Liver (tissue), 9 donors: ENCODE results near the gene PEX1. TPM values are rescaled to one million over a fixed set of nuclear protein-coding genes. Genes with fewer than 3 reads are reported as not detected.

Experiments
- DNase-seq: peaks from one replicate; pipeline ENCODE4 v3.0.0-alpha.2; 2017; ENCODE audit warnings: low spot score
- H3K27ac ChIP-seq, 2 donors: one replicate each; pipeline ENCODE4 v1.7.0; 2013; ENCODE audit warnings: inconsistent platforms in 2 of 2, low read length in 2 of 2, control low read depth in 1 of 2, low read depth in 1 of 2, mild to moderate bottlenecking in 1 of 2
- H3K27me3 ChIP-seq, 4 donors: one replicate each; pipeline versions ENCODE4 v1.6.1 to v1.7.0; 2013; ENCODE audit warnings: low read length in 3 of 4, inconsistent platforms in 1 of 4, mild to moderate bottlenecking in 1 of 4, moderate library complexity in 1 of 4; ENCODE audit not compliant: control insufficient read depth in 4 of 4, insufficient read depth in 4 of 4
- H3K36me3 ChIP-seq, 4 donors: one replicate each; pipeline versions ENCODE4 v1.6.1 to v1.7.0; 2013; ENCODE audit warnings: low read length in 3 of 4, mild to moderate bottlenecking in 3 of 4, low read depth in 1 of 4, moderate library complexity in 1 of 4; ENCODE audit not compliant: control insufficient read depth in 4 of 4, insufficient read depth in 3 of 4
- H3K4me1 ChIP-seq, 4 donors: one replicate each; pipeline versions ENCODE4 v1.6.1 to v1.7.0; 2013; ENCODE audit warnings: low read length in 3 of 4, mild to moderate bottlenecking in 3 of 4, moderate library complexity in 1 of 4; ENCODE audit not compliant: control insufficient read depth in 4 of 4, insufficient read depth in 4 of 4
- H3K4me3 ChIP-seq, 3 donors: one replicate each; pipeline versions ENCODE4 v1.6.1 to v1.7.0; 2013; ENCODE audit warnings: low read length in 3 of 3, control low read depth in 1 of 3, low read depth in 1 of 3, mild to moderate bottlenecking in 1 of 3
- H3K9ac ChIP-seq, 2 donors: one replicate each; pipeline ENCODE4 v1.7.0; 2013; ENCODE audit warnings: low read length in 2 of 2, mild to moderate bottlenecking in 2 of 2, moderate library complexity in 2 of 2, control low read depth in 1 of 2, low read depth in 1 of 2
- H3K9me3 ChIP-seq, 4 donors: one replicate each; pipeline versions ENCODE4 v1.6.1 to v1.7.0; 2013; ENCODE audit warnings: low read length in 3 of 4; ENCODE audit not compliant: control insufficient read depth in 4 of 4
- EGR1 ChIP-seq, 2 donors: IDR thresholded peaks; 2 replicates each; pipeline ENCODE4 v1.6.1; 2016 to 2018; ENCODE audit warnings: antibody characterized with exemption in 2 of 2, low read depth in 2 of 2
- FOXA1 ChIP-seq: IDR thresholded peaks from 2 replicates; pipeline ENCODE4 v1.6.1; 2016; ENCODE audit warnings: antibody characterized with exemption
- FOXA2 ChIP-seq: IDR thresholded peaks from 2 replicates; pipeline ENCODE4 v1.6.1; 2016; ENCODE audit warnings: antibody characterized with exemption
- GABPA ChIP-seq, 2 donors: IDR thresholded peaks in 1 of 2; conservative IDR thresholded peaks in 1 of 2; 2 replicates each; pipeline ENCODE4 v1.6.1; 2016; ENCODE audit warnings: antibody characterized with exemption in 2 of 2, mild to moderate bottlenecking in 1 of 2, moderate library complexity in 1 of 2
- HNF4A ChIP-seq, 2 donors: conservative IDR thresholded peaks; 2 replicates each; pipeline ENCODE4 v1.6.1; 2016; ENCODE audit warnings: antibody characterized with exemption in 2 of 2, mild to moderate bottlenecking in 2 of 2
- HNF4G ChIP-seq: IDR thresholded peaks from 2 replicates; pipeline ENCODE4 v1.6.1; 2016; ENCODE audit warnings: antibody characterized with exemption
- JUND ChIP-seq, 2 donors: IDR thresholded peaks; 2 replicates each; pipeline ENCODE4 v1.6.1; 2016; ENCODE audit warnings: antibody characterized with exemption in 2 of 2
- NR2F2 ChIP-seq: IDR thresholded peaks from 2 replicates; pipeline ENCODE4 v1.6.1; 2016; ENCODE audit warnings: antibody characterized with exemption
- RAD21 ChIP-seq, 2 donors: IDR thresholded peaks; 2 replicates each; pipeline ENCODE4 v1.6.1; 2016; ENCODE audit warnings: antibody characterized with exemption in 2 of 2, mild to moderate bottlenecking in 2 of 2
- RXRA ChIP-seq, 2 donors: IDR thresholded peaks; 2 replicates each; pipeline ENCODE4 v1.6.1; 2017 to 2018; ENCODE audit warnings: antibody characterized with exemption in 2 of 2, mild to moderate bottlenecking in 1 of 2
- SP1 ChIP-seq: IDR thresholded peaks from 2 replicates; pipeline ENCODE4 v1.6.1; 2018; ENCODE audit warnings: antibody characterized with exemption, mild to moderate bottlenecking
- TAF1 ChIP-seq: conservative IDR thresholded peaks from 2 replicates; pipeline ENCODE4 v1.6.1; 2016; ENCODE audit warnings: antibody characterized with exemption, mild to moderate bottlenecking
- YY1 ChIP-seq: IDR thresholded peaks from 2 replicates; pipeline ENCODE4 v1.6.1; 2016; ENCODE audit warnings: antibody characterized with exemption, mild to moderate bottlenecking
- WGBS: extraction: QIAGEN DNeasy Blood & Tissue Kit; methylation state at CpG from one replicate; pipeline ENCODE4 v1.1.7; 2013; 5-methylcytosine and 5-hydroxymethylcytosine counted together
- polyA plus RNA-seq, 2 donors: library from polyadenylated mRNA; stranded (reverse) in 1 of 2; unstranded in 1 of 2; fragments of 200-250 nt in 1 of 2; fragments of >200 nt in 1 of 2; fragmentation: Nextera tagmentation in 1 of 2; extraction: Ambion mirVana in 1 of 2; gene quantifications; one replicate each; pipeline versions ENCODE4 v1.2.1 to v1.2.3, GENCODE V29; 2013 to 2015
- total RNA-seq, 2 donors: library from RNA; depleted of rRNA; stranded (reverse); fragments of >200 nt; gene quantifications; one replicate each; pipeline ENCODE4 v1.2.3, GENCODE V29; 2014
- TF ChIP-seq, protein P1 (sequence below): IDR thresholded peaks from 2 replicates; pipeline ENCODE4 v1.6.1; 2016; ENCODE audit warnings: antibody characterized with exemption
- TF ChIP-seq, protein P2 (sequence below): IDR thresholded peaks from 2 replicates; pipeline ENCODE4 v1.6.1; 2016; ENCODE audit warnings: antibody characterized with exemption
- TF ChIP-seq, protein P3 (sequence below): IDR thresholded peaks from 2 replicates; pipeline ENCODE4 v1.6.1; 2016; ENCODE audit warnings: antibody characterized with exemption, mild to moderate bottlenecking
- TF ChIP-seq, protein P4 (sequence below): IDR thresholded peaks from 2 replicates; pipeline ENCODE4 v1.6.1; 2016; ENCODE audit warnings: antibody characterized with exemption
- TF ChIP-seq, protein P5 (sequence below): fragments of 150-350 bp; IDR thresholded peaks from 2 replicates; pipeline ENCODE4 v1.5.1; 2017; ENCODE audit warnings: improper control_type of control experiment, low read depth, low read length; ENCODE audit not compliant: missing input control
- donor health status: healthy.
- donor health status: healthy.
- donor health status: healthy.
- donor health status: healthy.
- donor health status: healthy.

PEX1 gene
- total and polyA plus RNA-seq, 4 donors = 7.2 to 18.2 (median 9.0) TPM

DNA sequence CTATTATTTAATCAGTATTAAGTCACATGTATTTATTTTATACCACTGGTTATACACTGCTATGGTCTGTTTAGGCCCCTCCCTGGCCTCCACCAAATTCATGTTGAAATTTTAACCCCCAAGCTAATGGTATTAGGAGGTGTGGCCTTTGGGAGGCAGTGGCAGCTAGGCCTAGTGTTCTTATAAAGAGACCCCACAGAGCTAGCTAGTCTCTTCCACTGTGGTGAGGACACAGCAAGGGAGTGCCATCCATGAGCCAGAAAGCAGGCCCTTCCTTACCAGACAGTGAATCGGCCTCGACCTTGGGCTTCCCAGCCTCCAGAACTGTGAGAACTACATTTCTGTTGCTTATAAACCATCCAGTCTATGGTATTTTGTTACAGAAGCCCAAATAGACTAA lies 28.9 kb upstream of the PEX1 start:
- TF ChIP-seq YY1 (no peak), HNF4G (no peak), SP1 (no peak), NR2F2 (no peak), HNF4A (conservative IDR thresholded peaks at IDR 0.05) (no peak), FOXA2 (no peak), FOXA1 (no peak)
- TF ChIP-seq, protein P1, sequence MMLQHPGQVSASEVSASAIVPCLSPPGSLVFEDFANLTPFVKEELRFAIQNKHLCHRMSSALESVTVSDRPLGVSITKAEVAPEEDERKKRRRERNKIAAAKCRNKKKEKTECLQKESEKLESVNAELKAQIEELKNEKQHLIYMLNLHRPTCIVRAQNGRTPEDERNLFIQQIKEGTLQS = no peak
- no peaks in the 10 kb centered on the region for H3K4me1 ChIP-seq
- no peaks in the 10 kb centered on the region for H3K9me3 ChIP-seq
- no peak overlapping the region for H3K27ac ChIP-seq
- no peak overlapping the region for H3K4me3 ChIP-seq
- peaks cover 0 to 5% (median 2%) of the 10 kb centered on the region in 4 donors for H3K36me3 ChIP-seq
- WGBS = 89% methylated on average over 2 of the region's 2 CpGs
- no peaks in the 10 kb centered on the region for H3K27me3 ChIP-seq
- no peak overlapping the region for H3K9ac ChIP-seq
- DNase-seq = no peak

DNA sequence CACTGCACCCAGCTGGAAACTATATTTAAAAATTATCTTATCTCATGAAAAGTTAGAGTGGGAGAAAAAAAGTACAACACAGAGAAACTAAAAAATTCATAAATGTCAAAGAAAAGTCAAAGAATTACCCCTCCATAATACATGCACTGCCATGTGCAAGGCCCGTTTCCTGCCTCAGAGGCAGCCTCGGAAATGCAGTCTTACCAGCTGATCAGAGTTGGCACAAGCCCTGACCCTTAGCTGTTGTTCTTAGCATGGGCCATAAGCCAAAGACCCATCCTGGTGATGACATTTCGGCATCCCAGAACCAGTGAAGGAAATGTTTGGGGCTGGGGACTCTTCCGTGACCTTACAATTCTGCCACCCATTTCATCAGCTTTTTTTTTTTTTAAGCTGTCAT lies 21.9 kb upstream of the PEX1 start:
- Histone ChIP-seq H3K4me3 (no peak overlapping the region), H3K9ac (no peak overlapping the region), H3K36me3 (no peaks in the 10 kb centered on the region), H3K4me1 (no peaks in the 10 kb centered on the region), H3K9me3 (no peaks in the 10 kb centered on the region), H3K27me3 (no peaks in the 10 kb centered on the region), H3K27ac (no peak overlapping the region)
- TF ChIP-seq YY1 (no peak), HNF4A (conservative IDR thresholded peaks at IDR 0.05) (no peak), RAD21 (IDR thresholded peaks at IDR 0.05) (no peak), FOXA1 (no peak), RXRA (IDR thresholded peaks at IDR 0.05) (no peak), TAF1 (no peak), SP1 (no peak), JUND (IDR thresholded peaks at IDR 0.05) (no peak), GABPA (IDR thresholded peaks at IDR 0.05 in 1 of 2, conservative IDR thresholded peaks at IDR 0.05 in 1 of 2) (no peak), NR2F2 (no peak), FOXA2 (no peak), EGR1 (IDR thresholded peaks at IDR 0.05; ENCODE audit: low read depth in 2 of 2) (no peak)
- TF ChIP-seq, protein P2, sequence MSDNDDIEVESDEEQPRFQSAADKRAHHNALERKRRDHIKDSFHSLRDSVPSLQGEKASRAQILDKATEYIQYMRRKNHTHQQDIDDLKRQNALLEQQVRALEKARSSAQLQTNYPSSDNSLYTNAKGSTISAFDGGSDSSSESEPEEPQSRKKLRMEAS = no peak
- TF ChIP-seq, protein P3, sequence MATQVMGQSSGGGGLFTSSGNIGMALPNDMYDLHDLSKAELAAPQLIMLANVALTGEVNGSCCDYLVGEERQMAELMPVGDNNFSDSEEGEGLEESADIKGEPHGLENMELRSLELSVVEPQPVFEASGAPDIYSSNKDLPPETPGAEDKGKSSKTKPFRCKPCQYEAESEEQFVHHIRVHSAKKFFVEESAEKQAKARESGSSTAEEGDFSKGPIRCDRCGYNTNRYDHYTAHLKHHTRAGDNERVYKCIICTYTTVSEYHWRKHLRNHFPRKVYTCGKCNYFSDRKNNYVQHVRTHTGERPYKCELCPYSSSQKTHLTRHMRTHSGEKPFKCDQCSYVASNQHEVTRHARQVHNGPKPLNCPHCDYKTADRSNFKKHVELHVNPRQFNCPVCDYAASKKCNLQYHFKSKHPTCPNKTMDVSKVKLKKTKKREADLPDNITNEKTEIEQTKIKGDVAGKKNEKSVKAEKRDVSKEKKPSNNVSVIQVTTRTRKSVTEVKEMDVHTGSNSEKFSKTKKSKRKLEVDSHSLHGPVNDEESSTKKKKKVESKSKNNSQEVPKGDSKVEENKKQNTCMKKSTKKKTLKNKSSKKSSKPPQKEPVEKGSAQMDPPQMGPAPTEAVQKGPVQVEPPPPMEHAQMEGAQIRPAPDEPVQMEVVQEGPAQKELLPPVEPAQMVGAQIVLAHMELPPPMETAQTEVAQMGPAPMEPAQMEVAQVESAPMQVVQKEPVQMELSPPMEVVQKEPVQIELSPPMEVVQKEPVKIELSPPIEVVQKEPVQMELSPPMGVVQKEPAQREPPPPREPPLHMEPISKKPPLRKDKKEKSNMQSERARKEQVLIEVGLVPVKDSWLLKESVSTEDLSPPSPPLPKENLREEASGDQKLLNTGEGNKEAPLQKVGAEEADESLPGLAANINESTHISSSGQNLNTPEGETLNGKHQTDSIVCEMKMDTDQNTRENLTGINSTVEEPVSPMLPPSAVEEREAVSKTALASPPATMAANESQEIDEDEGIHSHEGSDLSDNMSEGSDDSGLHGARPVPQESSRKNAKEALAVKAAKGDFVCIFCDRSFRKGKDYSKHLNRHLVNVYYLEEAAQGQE = no peak
- TF ChIP-seq, protein P4, sequence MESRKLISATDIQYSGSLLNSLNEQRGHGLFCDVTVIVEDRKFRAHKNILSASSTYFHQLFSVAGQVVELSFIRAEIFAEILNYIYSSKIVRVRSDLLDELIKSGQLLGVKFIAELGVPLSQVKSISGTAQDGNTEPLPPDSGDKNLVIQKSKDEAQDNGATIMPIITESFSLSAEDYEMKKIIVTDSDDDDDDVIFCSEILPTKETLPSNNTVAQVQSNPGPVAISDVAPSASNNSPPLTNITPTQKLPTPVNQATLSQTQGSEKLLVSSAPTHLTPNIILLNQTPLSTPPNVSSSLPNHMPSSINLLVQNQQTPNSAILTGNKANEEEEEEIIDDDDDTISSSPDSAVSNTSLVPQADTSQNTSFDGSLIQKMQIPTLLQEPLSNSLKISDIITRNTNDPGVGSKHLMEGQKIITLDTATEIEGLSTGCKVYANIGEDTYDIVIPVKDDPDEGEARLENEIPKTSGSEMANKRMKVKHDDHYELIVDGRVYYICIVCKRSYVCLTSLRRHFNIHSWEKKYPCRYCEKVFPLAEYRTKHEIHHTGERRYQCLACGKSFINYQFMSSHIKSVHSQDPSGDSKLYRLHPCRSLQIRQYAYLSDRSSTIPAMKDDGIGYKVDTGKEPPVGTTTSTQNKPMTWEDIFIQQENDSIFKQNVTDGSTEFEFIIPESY = no peak
- TF ChIP-seq, protein P1 = no peak
- TF ChIP-seq, protein P5, sequence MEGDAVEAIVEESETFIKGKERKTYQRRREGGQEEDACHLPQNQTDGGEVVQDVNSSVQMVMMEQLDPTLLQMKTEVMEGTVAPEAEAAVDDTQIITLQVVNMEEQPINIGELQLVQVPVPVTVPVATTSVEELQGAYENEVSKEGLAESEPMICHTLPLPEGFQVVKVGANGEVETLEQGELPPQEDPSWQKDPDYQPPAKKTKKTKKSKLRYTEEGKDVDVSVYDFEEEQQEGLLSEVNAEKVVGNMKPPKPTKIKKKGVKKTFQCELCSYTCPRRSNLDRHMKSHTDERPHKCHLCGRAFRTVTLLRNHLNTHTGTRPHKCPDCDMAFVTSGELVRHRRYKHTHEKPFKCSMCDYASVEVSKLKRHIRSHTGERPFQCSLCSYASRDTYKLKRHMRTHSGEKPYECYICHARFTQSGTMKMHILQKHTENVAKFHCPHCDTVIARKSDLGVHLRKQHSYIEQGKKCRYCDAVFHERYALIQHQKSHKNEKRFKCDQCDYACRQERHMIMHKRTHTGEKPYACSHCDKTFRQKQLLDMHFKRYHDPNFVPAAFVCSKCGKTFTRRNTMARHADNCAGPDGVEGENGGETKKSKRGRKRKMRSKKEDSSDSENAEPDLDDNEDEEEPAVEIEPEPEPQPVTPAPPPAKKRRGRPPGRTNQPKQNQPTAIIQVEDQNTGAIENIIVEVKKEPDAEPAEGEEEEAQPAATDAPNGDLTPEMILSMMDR = no peak
- WGBS = 79% methylated on average over 4 of the region's 4 CpGs
- DNase-seq = no peak
